Activated T-helper 1 cell treated with Interleukin-2 at 50 U/mL for 16 hours (primary cell): ENCODE measurements around the gene TLCD4.
"Not testable (repeated sequence)": the region's sequence is repeated elsewhere in the genome, so short reads cannot be mapped to it uniquely, and the experiment has no call there.

Experiments
- DNase-seq: peaks from one replicate; pipeline ENCODE4 v3.0.0-alpha.2; 2020; ENCODE audit warnings: low read depth

The TLCD4 gene

GRCh38 chr1:95117207-95118066 is at the start of gene TLCD4:
Gene TLCD4 (plus strand): TSS chr1:95117355. CDS start chr1:95143902, 26,547 bp downstream.
- peak; percentile 8 for DNase-seq

- DNase-seq, result no peak
Measured at GRCh38 chr1:95067568-95067967, 49.6 kb upstream of the TLCD4 start.

GRCh38 chr1:95068956-95069709 is 48.0 kb upstream of the TLCD4 start:
- no peak for DNase-seq

- no peak for DNase-seq
Measured at GRCh38 chr1:95069710-95070093, 47.5 kb upstream of the TLCD4 start.

GRCh38 chr1:95071539-95071938 is 45.6 kb upstream of the TLCD4 start:
- DNase-seq, result no peak

GRCh38 chr1:95072117-95072516 is 45.0 kb upstream of the TLCD4 start:
- DNase-seq, result no peak

GRCh38 chr1:95072532-95073419 is 44.4 kb upstream of the TLCD4 start, which contains the start of gene ALG14:
Gene ALG14 (minus strand): TSS chr1:95072951. CDS start chr1:95072898, 53 bp downstream.
- peak; percentile 83 for DNase-seq

- no peak for DNase-seq
Measured at GRCh38 chr1:95073446-95073845, 43.7 kb upstream of the TLCD4 start.

- DNase-seq, result no peak
Measured at GRCh38 chr1:95076034-95076433, 41.1 kb upstream of the TLCD4 start.

- DNase-seq, result no peak
Measured at GRCh38 chr1:95080446-95080845, 36.7 kb upstream of the TLCD4 start.

- no peak for DNase-seq
Measured at GRCh38 chr1:95080879-95081278, 36.3 kb upstream of the TLCD4 start.

- no peak for DNase-seq
Measured at GRCh38 chr1:95084317-95085176, 32.6 kb upstream of the TLCD4 start.

- no peak for DNase-seq
Measured at GRCh38 chr1:95085376-95085775, 31.8 kb upstream of the TLCD4 start.

GRCh38 chr1:95086949-95087533 is 30.1 kb upstream of the TLCD4 start:
- DNase-seq, result no peak

GRCh38 chr1:95088303-95088702 is 28.9 kb upstream of the TLCD4 start:
- DNase-seq, result no peak

GRCh38 chr1:95089650-95090287 is 27.4 kb upstream of the TLCD4 start:
- no peak for DNase-seq

GRCh38 chr1:95091290-95091689 is 25.9 kb upstream of the TLCD4 start:
- not testable (repeated sequence) for DNase-seq

- not testable (repeated sequence) for DNase-seq
Measured at GRCh38 chr1:95092891-95093290, 24.3 kb upstream of the TLCD4 start.

GRCh38 chr1:95093296-95093695 is 23.9 kb upstream of the TLCD4 start:
- no peak for DNase-seq

- DNase-seq, result no peak
Measured at GRCh38 chr1:95094923-95095322, 22.2 kb upstream of the TLCD4 start.
